H1 (cell line): ENCODE results near the gene OR4A47.
"Not testable (repeated sequence)": the region's sequence is repeated elsewhere in the genome, so short reads cannot be mapped to it uniquely, and the experiment has no call there.

Source experiments
- CHD1 ChIP-seq: IDR thresholded peaks from 2 replicates; pipeline ENCODE4 v1.6.1; 2012; ENCODE audit warnings: low read depth, low read length, improper control_type of control experiment
- EP300 ChIP-seq, 2 experiments: IDR thresholded peaks; 1 replicate in 1 of 2; 2 replicates in 1 of 2; pipeline ENCODE4 v1.6.1; 2011 to 2012; ENCODE audit warnings: low read depth in 2 of 2, low read length in 2 of 2, mild to moderate bottlenecking in 2 of 2, borderline replicate concordance in 1 of 2, inconsistent platforms in 1 of 2, moderate library complexity in 1 of 2
- EZH2 ChIP-seq: fragments of 200-600 bp; sonication (generic); IDR thresholded peaks from 2 replicates; pipeline ENCODE4 v1.7.1; 2012; ENCODE audit warnings: low read depth, mild to moderate bottlenecking, moderate library complexity, low read length, inconsistent platforms; ENCODE audit not compliant: severe bottlenecking
- JUND ChIP-seq: IDR thresholded peaks from 2 replicates; pipeline ENCODE4 v1.6.1; 2011; ENCODE audit warnings: mild to moderate bottlenecking, improper control_type of control experiment, low read length
- POLR2A ChIP-seq, 2 experiments: IDR thresholded peaks; 1 replicate in 1 of 2; 2 replicates in 1 of 2; pipeline ENCODE4 v1.6.1; 2011; ENCODE audit warnings: low read depth in 2 of 2, low read length in 2 of 2, mild to moderate bottlenecking in 2 of 2; ENCODE audit errors: control extremely low read depth in 1 of 2
- YY1 ChIP-seq: IDR thresholded peaks from 2 replicates; pipeline ENCODE4 v1.6.1; 2011; ENCODE audit warnings: low read depth, mild to moderate bottlenecking, low read length
- TF ChIP-seq, protein P1 (sequence below), 3 experiments: IDR thresholded peaks; 1 replicate in 2 of 3; 2 replicates in 1 of 3; pipeline versions ENCODE4 v1.5.1 to v1.6.1; 2011; ENCODE audit warnings: low read length in 3 of 3, mild to moderate bottlenecking in 3 of 3, inconsistent platforms in 2 of 3, low read depth in 1 of 3, moderate library complexity in 1 of 3; ENCODE audit not compliant: insufficient read depth in 1 of 3; ENCODE audit errors: control extremely low read depth in 1 of 3

DNA sequence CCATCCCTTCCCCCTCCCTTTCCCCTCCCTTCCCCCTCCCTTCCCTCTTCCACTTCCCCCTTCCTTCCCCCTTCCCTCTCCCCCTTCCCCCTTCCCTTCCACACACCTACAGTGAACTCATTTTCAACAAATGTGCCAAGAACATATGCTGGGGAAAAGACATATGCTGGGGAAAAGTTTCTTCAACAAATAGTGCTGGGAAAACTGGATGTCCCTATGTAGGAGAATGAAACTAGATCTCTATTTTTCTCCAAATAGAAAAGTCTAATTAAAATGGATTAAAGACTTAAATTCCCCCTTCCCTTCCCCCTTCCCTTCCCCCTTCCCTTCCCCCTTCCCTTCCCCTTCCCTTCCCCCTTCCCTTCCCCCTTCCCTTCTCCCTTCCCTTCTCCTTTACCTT, 17.6 kb downstream of the OR4A47 start:
- TF ChIP-seq EZH2; CHD1; YY1; EP300 (IDR thresholded peaks at IDR 0.05; ENCODE audit: borderline replicate concordance in 1 of 2, low read depth in 2 of 2, low read length in 2 of 2); JUND; POLR2A (IDR thresholded peaks at IDR 0.05; ENCODE audit: control extremely low read depth in 1 of 2, low read depth in 2 of 2, low read length in 2 of 2): not testable (repeated sequence)
- TF ChIP-seq, protein P1, sequence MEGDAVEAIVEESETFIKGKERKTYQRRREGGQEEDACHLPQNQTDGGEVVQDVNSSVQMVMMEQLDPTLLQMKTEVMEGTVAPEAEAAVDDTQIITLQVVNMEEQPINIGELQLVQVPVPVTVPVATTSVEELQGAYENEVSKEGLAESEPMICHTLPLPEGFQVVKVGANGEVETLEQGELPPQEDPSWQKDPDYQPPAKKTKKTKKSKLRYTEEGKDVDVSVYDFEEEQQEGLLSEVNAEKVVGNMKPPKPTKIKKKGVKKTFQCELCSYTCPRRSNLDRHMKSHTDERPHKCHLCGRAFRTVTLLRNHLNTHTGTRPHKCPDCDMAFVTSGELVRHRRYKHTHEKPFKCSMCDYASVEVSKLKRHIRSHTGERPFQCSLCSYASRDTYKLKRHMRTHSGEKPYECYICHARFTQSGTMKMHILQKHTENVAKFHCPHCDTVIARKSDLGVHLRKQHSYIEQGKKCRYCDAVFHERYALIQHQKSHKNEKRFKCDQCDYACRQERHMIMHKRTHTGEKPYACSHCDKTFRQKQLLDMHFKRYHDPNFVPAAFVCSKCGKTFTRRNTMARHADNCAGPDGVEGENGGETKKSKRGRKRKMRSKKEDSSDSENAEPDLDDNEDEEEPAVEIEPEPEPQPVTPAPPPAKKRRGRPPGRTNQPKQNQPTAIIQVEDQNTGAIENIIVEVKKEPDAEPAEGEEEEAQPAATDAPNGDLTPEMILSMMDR (IDR thresholded peaks at IDR 0.05; ENCODE audit: control extremely low read depth in 1 of 3, insufficient read depth in 1 of 3, low read depth in 1 of 3, low read length in 3 of 3) = not testable (repeated sequence)
